ENCODE measurements around the gene RPS6KL1.

The RPS6KL1 gene

DNA sequence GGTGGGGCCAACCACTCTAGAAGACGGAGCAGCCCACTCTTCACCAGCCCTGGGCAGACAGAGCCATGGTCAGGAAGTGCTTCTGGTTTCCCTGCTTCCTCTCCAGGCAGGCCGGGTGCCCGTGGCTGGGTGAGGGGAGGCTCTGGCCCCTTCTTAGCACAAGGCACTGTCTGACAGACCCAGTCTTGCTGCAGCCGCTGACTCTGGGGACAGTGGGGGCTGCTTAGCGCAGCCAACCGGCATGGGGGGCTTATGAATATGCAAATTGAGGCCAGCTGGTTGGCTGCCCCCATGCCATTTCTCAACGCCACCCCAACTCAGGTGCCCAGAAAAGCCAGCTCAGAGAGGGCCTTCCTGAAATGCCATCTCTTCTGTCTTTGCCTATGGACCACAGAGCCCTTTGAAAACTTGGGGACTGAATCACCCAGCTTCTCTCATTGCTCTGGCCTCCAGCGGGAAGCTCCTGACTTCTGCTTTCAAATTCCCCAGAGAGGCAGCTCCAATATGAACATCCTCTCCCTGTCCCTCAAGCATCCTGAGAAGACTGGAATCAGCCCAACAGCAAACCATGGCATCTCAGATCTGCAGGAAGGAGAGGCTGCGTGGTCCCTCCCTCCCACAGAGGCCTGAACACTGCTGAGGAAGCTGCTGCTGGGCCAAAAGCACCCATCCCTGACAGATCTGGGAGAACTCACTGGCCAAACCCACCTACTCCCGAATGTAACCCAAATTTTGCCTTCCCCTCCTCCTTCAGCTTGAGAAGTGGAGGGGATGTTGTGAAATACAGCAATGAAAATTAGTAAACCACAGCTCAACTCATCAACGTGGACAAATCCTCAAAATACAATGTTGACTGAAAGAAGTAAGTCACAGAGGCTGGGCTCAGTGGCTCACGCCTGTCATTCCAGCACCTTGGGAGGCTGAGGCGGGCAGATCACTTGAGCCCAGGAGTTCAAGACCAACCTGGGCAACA, 46.8 kb downstream of the RPS6KL1 start, which contains the start of gene PROX2:
Gene PROX2 (minus strand): TSS at position 205 of the 973 bp plus-strand sequence. CDS start 12,311 bp downstream, outside the sequence.
- Histone ChIP-seq H3K27me3 (ENCODE audit: control insufficient read depth in 5 of 5, insufficient read depth in 4 of 5, low read length in 5 of 5) (no peaks in the 10 kb centered on the region), H3K27ac (ENCODE audit: low read depth, low read length) (no peak within 1 kb of the TSS), H3K9me3 (ENCODE audit: control insufficient read depth in 5 of 5, low read length in 5 of 5) (no peaks in the 10 kb centered on the region), H3K4me3 (ENCODE audit: low read depth in 1 of 5, low read length in 5 of 5) (no peak within 1 kb of the TSS), H3K9ac (ENCODE audit: low read length in 5 of 5) (no peak within 1 kb of the TSS), H3K4me1 (ENCODE audit: control insufficient read depth in 5 of 5, insufficient read depth in 5 of 5, low read length in 5 of 5) (peaks cover 0 to 14% (median 9%) of the 10 kb centered on the region in 5 donors), H3K36me3 (ENCODE audit: control insufficient read depth in 5 of 5, insufficient read depth in 5 of 5, low read length in 5 of 5) (no peaks in the 10 kb centered on the region)

DNA sequence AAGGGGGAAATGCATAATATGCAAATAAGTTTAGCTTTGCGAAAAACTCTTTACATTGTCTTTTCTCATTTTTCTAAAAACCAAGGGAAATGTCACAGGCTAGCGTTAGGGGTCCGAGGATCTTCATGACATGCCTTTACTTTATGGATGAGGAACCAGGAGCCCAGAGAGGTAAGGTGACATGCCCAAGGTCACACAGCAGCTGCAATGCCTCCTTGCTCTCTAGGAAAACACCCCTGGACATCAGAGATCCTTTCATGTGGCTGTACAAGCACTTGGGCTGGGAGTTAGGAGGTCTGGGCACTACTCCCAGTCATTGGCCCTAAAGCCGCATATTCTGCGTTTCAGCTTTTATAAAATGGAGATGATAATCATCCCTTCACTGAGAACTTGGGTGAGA, 47.9 kb downstream of the RPS6KL1 start:
- no peak overlapping the region for H3K9ac ChIP-seq (ENCODE audit: low read length in 5 of 5)
- H3K4me3 ChIP-seq (ENCODE audit: low read depth in 1 of 5, low read length in 5 of 5) = no peak overlapping the region
- no peak overlapping the region for H3K27ac ChIP-seq (ENCODE audit: low read depth, low read length)
- no peaks in the 10 kb centered on the region for H3K9me3 ChIP-seq (ENCODE audit: control insufficient read depth in 5 of 5, low read length in 5 of 5)
- H3K4me1 ChIP-seq (ENCODE audit: control insufficient read depth in 5 of 5, insufficient read depth in 5 of 5, low read length in 5 of 5) = peaks cover 0 to 8% (median 3%) of the 10 kb centered on the region in 5 donors
- H3K27me3 ChIP-seq (ENCODE audit: control insufficient read depth in 5 of 5, insufficient read depth in 4 of 5, low read length in 5 of 5) = no peaks in the 10 kb centered on the region
- no peaks in the 10 kb centered on the region for H3K36me3 ChIP-seq (ENCODE audit: control insufficient read depth in 5 of 5, insufficient read depth in 5 of 5, low read length in 5 of 5)

DNA sequence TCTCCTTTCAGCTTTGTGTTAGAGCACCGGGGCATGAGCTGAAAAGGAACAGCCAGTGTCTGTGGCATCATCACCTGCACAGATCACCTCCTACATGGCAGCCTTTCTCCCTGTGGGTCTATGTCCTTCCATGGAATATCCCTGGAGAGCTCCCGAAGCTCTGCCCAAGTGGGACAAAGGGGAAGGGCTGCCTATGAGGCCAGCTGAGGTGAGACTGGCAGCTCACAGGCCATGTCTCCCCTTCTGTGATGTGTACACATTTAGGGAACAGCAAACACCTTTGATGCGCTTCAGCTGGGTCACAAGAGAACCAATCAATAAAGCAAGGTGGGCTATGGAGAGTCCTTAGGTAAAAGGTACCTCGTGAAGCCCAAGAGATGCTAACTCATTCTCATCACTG, 51.2 kb downstream of the RPS6KL1 start:
- H3K9ac ChIP-seq (ENCODE audit: low read length in 5 of 5) = no peak overlapping the region
- no peaks in the 10 kb centered on the region for H3K27me3 ChIP-seq (ENCODE audit: control insufficient read depth in 5 of 5, insufficient read depth in 4 of 5, low read length in 5 of 5)
- no peaks in the 10 kb centered on the region for H3K9me3 ChIP-seq (ENCODE audit: control insufficient read depth in 5 of 5, low read length in 5 of 5)
- peaks cover 0 to 8% (median 3%) of the 10 kb centered on the region in 5 donors for H3K4me1 ChIP-seq (ENCODE audit: control insufficient read depth in 5 of 5, insufficient read depth in 5 of 5, low read length in 5 of 5)
- H3K4me3 ChIP-seq (ENCODE audit: low read depth in 1 of 5, low read length in 5 of 5) = no peak overlapping the region
- H3K36me3 ChIP-seq (ENCODE audit: control insufficient read depth in 5 of 5, insufficient read depth in 5 of 5, low read length in 5 of 5) = no peaks in the 10 kb centered on the region
- no peak overlapping the region for H3K27ac ChIP-seq (ENCODE audit: low read depth, low read length)

DNA sequence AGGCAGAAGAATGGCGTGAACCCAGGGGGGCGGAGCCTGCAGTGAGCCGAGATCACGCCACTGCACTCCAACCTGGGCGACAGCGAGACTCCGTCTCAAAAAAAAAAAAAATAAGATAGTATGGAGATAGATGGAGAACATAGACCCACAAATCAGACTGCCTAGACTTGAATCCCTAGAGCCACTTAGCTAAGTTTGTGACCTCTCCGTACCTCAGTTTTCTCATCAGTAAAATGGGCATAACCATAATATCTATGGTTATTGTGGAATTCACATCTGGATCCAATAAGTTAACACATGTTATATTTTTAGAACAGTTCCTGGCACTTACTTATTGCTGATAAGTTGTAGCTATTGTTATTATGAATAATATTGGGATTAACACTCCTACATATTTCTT, 54.3 kb downstream of the RPS6KL1 start:
- no peak overlapping the region for H3K4me3 ChIP-seq (ENCODE audit: low read depth in 1 of 5, low read length in 5 of 5)
- H3K27me3 ChIP-seq (ENCODE audit: control insufficient read depth in 5 of 5, insufficient read depth in 4 of 5, low read length in 5 of 5) = no peaks in the 10 kb centered on the region
- H3K4me1 ChIP-seq (ENCODE audit: control insufficient read depth in 5 of 5, insufficient read depth in 5 of 5, low read length in 5 of 5) = no peaks in the 10 kb centered on the region
- no peak overlapping the region for H3K9ac ChIP-seq (ENCODE audit: low read length in 5 of 5)
- H3K27ac ChIP-seq (ENCODE audit: low read depth, low read length) = no peak overlapping the region
- H3K9me3 ChIP-seq (ENCODE audit: control insufficient read depth in 5 of 5, low read length in 5 of 5) = no peaks in the 10 kb centered on the region
- no peaks in the 10 kb centered on the region for H3K36me3 ChIP-seq (ENCODE audit: control insufficient read depth in 5 of 5, insufficient read depth in 5 of 5, low read length in 5 of 5)

DNA sequence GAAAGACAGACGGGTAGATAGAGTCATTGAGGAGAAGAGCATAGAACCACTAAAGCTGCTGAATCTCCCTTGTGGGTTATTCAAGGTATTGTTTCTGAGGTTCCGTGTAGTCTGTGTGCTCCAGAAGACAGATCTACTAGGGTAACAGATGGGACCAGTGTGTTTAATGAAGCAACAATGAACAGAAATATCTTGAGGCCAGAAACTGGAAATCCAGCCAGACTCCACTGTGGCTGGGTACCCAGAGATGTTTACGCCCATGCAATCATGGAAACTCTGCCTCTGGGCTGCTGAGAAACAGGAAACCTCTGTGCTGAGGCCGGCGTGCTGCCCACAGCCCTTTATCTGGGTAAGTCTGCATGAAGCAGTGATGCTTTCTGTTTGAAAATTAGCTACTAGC, 55.4 kb downstream of the RPS6KL1 start:
- Histone ChIP-seq H3K4me3 (ENCODE audit: low read depth in 1 of 5, low read length in 5 of 5) (no peak overlapping the region), H3K36me3 (ENCODE audit: control insufficient read depth in 5 of 5, insufficient read depth in 5 of 5, low read length in 5 of 5) (no peaks in the 10 kb centered on the region), H3K27ac (ENCODE audit: low read depth, low read length) (no peak overlapping the region), H3K9ac (ENCODE audit: low read length in 5 of 5) (no peak overlapping the region), H3K9me3 (ENCODE audit: control insufficient read depth in 5 of 5, low read length in 5 of 5) (no peaks in the 10 kb centered on the region), H3K4me1 (ENCODE audit: control insufficient read depth in 5 of 5, insufficient read depth in 5 of 5, low read length in 5 of 5) (peaks cover 0 to 9% (median 0%) of the 10 kb centered on the region in 5 donors), H3K27me3 (ENCODE audit: control insufficient read depth in 5 of 5, insufficient read depth in 4 of 5, low read length in 5 of 5) (no peaks in the 10 kb centered on the region)

DNA sequence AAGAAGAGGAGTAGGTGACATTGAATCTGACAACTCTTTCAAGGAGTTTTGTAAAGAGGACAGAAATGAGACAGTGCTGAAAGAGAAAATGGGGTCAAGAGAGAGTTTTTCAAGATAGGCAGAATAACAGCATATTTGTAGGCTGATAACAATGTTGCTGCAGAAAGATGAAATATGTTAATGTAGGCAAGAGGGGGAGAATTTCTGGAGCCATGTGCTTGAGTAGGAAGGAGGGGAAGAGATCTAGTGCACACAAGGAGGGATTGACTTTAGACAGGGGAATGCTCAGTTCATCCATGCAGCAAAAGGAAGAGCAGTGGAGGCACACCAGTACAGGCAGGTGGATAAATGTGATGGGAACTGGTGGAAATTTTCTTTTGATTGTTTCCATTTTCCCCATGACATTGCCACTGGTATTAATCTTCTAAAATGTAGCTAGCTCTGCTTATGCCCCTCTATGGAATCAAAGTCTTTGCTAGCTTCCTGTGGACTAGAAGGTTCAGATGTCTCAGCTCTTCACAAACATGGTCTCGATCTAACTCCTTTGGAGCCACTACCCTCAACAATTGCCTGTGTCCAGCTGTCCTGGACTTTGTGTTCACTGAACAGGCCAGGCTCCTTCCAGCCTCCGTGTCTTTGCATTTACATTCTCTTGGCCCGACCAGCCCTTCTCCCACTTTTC, 56.2 kb downstream of the RPS6KL1 start:
- Histone ChIP-seq H3K9ac (ENCODE audit: low read length in 5 of 5) (no peak overlapping the region), H3K9me3 (ENCODE audit: control insufficient read depth in 5 of 5, low read length in 5 of 5) (no peaks in the 10 kb centered on the region), H3K36me3 (ENCODE audit: control insufficient read depth in 5 of 5, insufficient read depth in 5 of 5, low read length in 5 of 5) (no peaks in the 10 kb centered on the region), H3K4me1 (ENCODE audit: control insufficient read depth in 5 of 5, insufficient read depth in 5 of 5, low read length in 5 of 5) (peaks cover 0 to 9% (median 0%) of the 10 kb centered on the region in 5 donors), H3K4me3 (ENCODE audit: low read depth in 1 of 5, low read length in 5 of 5) (no peak overlapping the region), H3K27ac (ENCODE audit: low read depth, low read length) (no peak overlapping the region), H3K27me3 (ENCODE audit: control insufficient read depth in 5 of 5, insufficient read depth in 4 of 5, low read length in 5 of 5) (no peaks in the 10 kb centered on the region)

DNA sequence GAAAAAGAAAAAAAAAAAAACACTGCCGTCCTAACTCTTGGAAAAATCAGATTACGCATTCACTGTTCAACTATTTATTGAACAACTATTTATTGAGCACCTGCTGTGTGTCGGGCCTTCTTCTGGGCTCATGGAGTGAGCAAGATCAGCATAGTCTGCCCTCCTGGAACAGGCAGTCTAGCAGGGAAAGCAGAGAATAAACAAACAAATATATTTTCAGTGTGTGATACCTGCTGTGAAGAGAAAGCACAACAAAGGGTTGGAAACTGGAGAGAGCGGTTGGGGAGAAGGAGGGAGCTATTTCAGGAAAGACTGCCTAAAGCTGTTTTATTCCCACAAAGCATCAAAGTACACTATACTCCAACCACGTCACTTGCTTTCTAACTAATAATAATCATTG, 57.9 kb downstream of the RPS6KL1 start:
- Histone ChIP-seq H3K9me3 (ENCODE audit: control insufficient read depth in 5 of 5, low read length in 5 of 5) (no peaks in the 10 kb centered on the region), H3K4me3 (ENCODE audit: low read depth in 1 of 5, low read length in 5 of 5) (no peak overlapping the region), H3K27ac (ENCODE audit: low read depth, low read length) (no peak overlapping the region), H3K36me3 (ENCODE audit: control insufficient read depth in 5 of 5, insufficient read depth in 5 of 5, low read length in 5 of 5) (no peaks in the 10 kb centered on the region), H3K27me3 (ENCODE audit: control insufficient read depth in 5 of 5, insufficient read depth in 4 of 5, low read length in 5 of 5) (no peaks in the 10 kb centered on the region), H3K9ac (ENCODE audit: low read length in 5 of 5) (no peak overlapping the region), H3K4me1 (ENCODE audit: control insufficient read depth in 5 of 5, insufficient read depth in 5 of 5, low read length in 5 of 5) (peaks cover 0 to 15% (median 7%) of the 10 kb centered on the region in 5 donors)

DNA sequence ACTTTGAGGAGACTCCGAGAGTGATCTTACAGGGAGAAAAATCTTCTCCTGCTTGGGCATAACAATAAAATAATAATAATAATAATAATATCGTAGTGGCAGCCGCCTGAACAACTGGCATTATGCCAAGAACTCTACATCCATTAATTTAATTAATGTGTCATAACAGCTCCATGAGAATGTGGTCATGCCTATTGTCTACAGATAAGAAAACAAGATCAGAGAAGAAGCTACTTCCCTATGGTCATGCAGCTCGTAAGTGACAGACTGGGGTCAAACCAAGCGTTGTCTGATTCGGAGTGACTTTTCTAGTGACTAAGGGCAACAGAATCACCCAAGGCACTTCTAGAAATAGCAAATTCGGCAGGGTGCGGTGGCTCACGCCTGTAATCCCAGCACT, 58.9 kb downstream of the RPS6KL1 start:
- no peaks in the 10 kb centered on the region for H3K27me3 ChIP-seq (ENCODE audit: control insufficient read depth in 5 of 5, insufficient read depth in 4 of 5, low read length in 5 of 5)
- H3K27ac ChIP-seq (ENCODE audit: low read depth, low read length) = no peak overlapping the region
- H3K4me3 ChIP-seq (ENCODE audit: low read depth in 1 of 5, low read length in 5 of 5) = no peak overlapping the region
- no peaks in the 10 kb centered on the region for H3K9me3 ChIP-seq (ENCODE audit: control insufficient read depth in 5 of 5, low read length in 5 of 5)
- H3K4me1 ChIP-seq (ENCODE audit: control insufficient read depth in 5 of 5, insufficient read depth in 5 of 5, low read length in 5 of 5) = peaks cover 0 to 15% (median 7%) of the 10 kb centered on the region in 5 donors
- H3K36me3 ChIP-seq (ENCODE audit: control insufficient read depth in 5 of 5, insufficient read depth in 5 of 5, low read length in 5 of 5) = no peaks in the 10 kb centered on the region
- no peak overlapping the region for H3K9ac ChIP-seq (ENCODE audit: low read length in 5 of 5)

DNA sequence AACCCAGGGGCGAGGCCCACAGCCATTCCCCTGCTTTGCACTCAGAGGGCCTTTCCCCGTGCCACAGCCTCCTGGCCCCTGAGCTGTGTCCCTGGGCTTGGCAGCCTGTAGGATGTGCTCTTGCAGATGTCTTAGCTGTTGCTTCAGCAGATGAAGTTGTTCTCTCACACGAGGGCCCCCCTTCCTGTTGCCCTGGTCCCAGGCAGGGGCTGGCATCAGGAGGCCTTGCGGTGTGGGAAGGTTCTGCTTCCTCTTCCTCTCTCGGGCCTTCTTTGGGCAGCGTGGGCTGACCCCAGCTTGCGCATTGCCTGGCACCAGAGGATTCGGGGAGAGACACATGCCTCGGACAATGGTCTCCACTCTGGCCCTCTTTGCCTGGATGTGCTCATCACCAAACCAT, 59.8 kb downstream of the RPS6KL1 start:
- no peaks in the 10 kb centered on the region for H3K27me3 ChIP-seq (ENCODE audit: control insufficient read depth in 5 of 5, insufficient read depth in 4 of 5, low read length in 5 of 5)
- no peak overlapping the region for H3K9ac ChIP-seq (ENCODE audit: low read length in 5 of 5)
- peaks cover 0 to 15% (median 7%) of the 10 kb centered on the region in 5 donors for H3K4me1 ChIP-seq (ENCODE audit: control insufficient read depth in 5 of 5, insufficient read depth in 5 of 5, low read length in 5 of 5)
- H3K4me3 ChIP-seq (ENCODE audit: low read depth in 1 of 5, low read length in 5 of 5) = no peak overlapping the region
- H3K27ac ChIP-seq (ENCODE audit: low read depth, low read length) = no peak overlapping the region
- H3K9me3 ChIP-seq (ENCODE audit: control insufficient read depth in 5 of 5, low read length in 5 of 5) = no peaks in the 10 kb centered on the region
- H3K36me3 ChIP-seq (ENCODE audit: control insufficient read depth in 5 of 5, insufficient read depth in 5 of 5, low read length in 5 of 5) = no peaks in the 10 kb centered on the region

DNA sequence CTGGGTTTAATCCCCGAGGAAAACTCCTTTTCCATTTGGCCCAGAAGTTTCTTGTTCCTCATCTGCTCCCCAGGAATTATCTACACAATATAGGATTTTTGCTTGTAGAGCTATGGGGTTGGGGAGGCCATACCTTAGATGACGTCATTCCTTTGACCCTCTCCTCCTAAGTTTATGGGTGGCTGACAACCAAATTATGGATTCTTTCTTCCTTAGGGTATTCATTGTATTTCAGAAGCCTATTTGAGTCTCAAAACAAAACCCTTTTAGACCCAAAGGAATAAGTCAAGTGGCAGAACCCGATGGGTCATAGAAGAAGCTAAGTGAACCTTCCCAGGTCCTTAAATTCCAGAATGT, 61.3 kb downstream of the RPS6KL1 start:
- Histone ChIP-seq H3K36me3 (ENCODE audit: control insufficient read depth in 5 of 5, insufficient read depth in 5 of 5, low read length in 5 of 5) (no peaks in the 10 kb centered on the region), H3K27ac (ENCODE audit: low read depth, low read length) (no peak overlapping the region), H3K9me3 (ENCODE audit: control insufficient read depth in 5 of 5, low read length in 5 of 5) (no peaks in the 10 kb centered on the region), H3K4me3 (ENCODE audit: low read depth in 1 of 5, low read length in 5 of 5) (no peak overlapping the region), H3K27me3 (ENCODE audit: control insufficient read depth in 5 of 5, insufficient read depth in 4 of 5, low read length in 5 of 5) (no peaks in the 10 kb centered on the region), H3K9ac (ENCODE audit: low read length in 5 of 5) (no peak overlapping the region), H3K4me1 (ENCODE audit: control insufficient read depth in 5 of 5, insufficient read depth in 5 of 5, low read length in 5 of 5) (peaks cover 0 to 21% (median 7%) of the 10 kb centered on the region in 5 donors)
